Measurements from ENCODE around the gene CCNC. TPM values are rescaled to one million over a fixed set of nuclear protein-coding genes. Genes with fewer than 3 reads are reported as not detected.

Gene CCNC
- total RNA-seq, 1 donor from 2014 or later = 29.9 TPM

DNA sequence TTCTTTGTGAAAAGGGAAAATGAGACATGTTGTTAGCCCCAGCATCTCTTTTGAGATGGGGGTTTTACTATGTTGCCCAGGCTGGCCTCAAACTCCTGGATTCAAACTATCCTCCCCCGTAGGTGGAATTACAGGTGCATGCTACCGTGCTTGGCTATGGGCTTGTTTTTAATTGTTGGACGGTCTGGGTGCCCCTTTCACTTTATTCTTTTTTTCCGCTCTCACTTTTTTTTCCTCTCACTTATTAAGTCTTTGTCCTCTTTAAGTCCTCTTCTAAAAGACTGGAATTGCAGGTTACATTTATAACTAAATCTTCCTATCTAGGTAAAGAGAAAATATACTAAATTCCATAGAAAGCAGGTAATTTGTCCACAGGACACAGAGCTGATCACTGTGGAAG lies 19.3 kb upstream of the CCNC start:
- DNase-seq (ENCODE audit: low spot score in 2 of 2) = no peak
- Histone ChIP-seq H3K4me1 (peaks cover 2 to 14% of the 10 kb centered on the region in 2 donors), H3K36me3 (no peaks in the 10 kb centered on the region), H3K27me3 (peaks cover 23% of the 10 kb centered on the region), H3K9me3 (no peaks in the 10 kb centered on the region), H3K4me3 (no peak overlapping the region), H3K27ac (no peak overlapping the region)
- intact Hi-C loops (cut with DNase I) = loop anchor here (1.0 kb wide), 1 partner anchor 159 kb away; no protein-coding TSS in a partner anchor
- TF ChIP-seq, protein P1, sequence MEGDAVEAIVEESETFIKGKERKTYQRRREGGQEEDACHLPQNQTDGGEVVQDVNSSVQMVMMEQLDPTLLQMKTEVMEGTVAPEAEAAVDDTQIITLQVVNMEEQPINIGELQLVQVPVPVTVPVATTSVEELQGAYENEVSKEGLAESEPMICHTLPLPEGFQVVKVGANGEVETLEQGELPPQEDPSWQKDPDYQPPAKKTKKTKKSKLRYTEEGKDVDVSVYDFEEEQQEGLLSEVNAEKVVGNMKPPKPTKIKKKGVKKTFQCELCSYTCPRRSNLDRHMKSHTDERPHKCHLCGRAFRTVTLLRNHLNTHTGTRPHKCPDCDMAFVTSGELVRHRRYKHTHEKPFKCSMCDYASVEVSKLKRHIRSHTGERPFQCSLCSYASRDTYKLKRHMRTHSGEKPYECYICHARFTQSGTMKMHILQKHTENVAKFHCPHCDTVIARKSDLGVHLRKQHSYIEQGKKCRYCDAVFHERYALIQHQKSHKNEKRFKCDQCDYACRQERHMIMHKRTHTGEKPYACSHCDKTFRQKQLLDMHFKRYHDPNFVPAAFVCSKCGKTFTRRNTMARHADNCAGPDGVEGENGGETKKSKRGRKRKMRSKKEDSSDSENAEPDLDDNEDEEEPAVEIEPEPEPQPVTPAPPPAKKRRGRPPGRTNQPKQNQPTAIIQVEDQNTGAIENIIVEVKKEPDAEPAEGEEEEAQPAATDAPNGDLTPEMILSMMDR (IDR thresholded peaks at IDR 0.05) = no peak

DNA sequence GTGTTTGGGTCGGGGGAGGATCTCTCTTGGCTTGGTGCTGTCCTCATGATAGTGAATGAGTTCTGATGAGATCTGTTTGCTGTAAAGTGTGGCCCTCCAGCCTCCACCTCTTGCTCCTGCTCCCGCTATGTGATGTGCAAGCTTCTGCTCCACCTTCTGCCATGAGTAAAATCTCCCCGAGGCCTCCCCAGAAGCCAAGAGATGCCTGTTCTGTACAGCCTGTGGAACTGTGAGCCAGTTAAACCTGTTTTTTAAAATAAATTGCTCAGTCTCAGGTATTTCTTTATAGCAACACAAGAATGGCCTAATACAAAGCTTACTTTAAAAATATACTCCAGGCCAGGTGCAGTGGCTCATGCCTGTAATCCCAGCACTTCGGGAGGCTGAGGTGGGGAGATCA lies 11.3 kb upstream of the CCNC start:
- intact Hi-C loops (cut with DNase I) = no loop called here
- DNase-seq (ENCODE audit: low spot score in 2 of 2) = no peak
- Histone ChIP-seq H3K27me3 (no peaks in the 10 kb centered on the region), H3K4me3 (no peak overlapping the region), H3K27ac (no peak overlapping the region), H3K36me3 (no peaks in the 10 kb centered on the region), H3K4me1 (no peaks in the 10 kb centered on the region), H3K9me3 (no peaks in the 10 kb centered on the region)
- TF ChIP-seq, protein P1 (IDR thresholded peaks at IDR 0.05) = no peak

DNA sequence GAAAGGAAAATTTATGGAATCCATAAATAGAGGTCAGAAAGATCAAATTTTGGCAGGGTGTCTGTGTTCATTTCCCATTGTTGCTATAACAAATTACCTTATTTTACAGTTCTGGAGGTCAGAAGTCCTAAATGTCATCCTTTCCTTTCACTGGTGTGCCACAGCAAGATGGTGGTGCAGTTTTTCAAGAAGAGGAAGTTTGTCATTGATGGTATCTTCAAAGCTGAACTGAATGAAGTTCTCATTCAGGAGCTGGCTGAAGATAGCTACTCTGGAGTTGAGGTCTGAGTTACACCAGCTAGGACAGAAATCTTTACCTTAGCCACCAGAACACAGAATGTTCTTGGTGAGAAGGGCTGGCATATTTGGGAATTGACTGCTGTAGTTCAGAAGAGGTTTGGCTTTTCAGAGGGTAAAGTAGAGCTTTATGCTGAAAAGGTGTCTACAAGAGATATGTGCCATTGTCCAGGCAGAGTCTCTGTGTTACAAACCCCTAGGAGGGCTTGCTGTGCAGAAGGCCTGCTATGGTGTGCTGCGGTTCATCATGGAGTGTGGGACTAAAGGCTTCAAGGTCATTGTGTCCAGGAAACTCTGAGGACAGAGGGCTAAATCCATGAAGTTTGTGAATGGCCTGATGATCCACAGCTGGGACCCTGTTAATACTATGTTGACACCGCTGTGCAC lies 7.2 kb upstream of the CCNC start:
- intact Hi-C loops (cut with DNase I) = no loop called here
- no peak overlapping the region for H3K4me3 ChIP-seq
- no peaks in the 10 kb centered on the region for H3K36me3 ChIP-seq
- H3K4me1 ChIP-seq = no peaks in the 10 kb centered on the region
- no peak overlapping the region for H3K27ac ChIP-seq
- DNase-seq (ENCODE audit: low spot score in 2 of 2) = no peak
- H3K9me3 ChIP-seq = no peaks in the 10 kb centered on the region
- no peaks in the 10 kb centered on the region for H3K27me3 ChIP-seq
- TF ChIP-seq, protein P1 (IDR thresholded peaks at IDR 0.05) = no peak

DNA sequence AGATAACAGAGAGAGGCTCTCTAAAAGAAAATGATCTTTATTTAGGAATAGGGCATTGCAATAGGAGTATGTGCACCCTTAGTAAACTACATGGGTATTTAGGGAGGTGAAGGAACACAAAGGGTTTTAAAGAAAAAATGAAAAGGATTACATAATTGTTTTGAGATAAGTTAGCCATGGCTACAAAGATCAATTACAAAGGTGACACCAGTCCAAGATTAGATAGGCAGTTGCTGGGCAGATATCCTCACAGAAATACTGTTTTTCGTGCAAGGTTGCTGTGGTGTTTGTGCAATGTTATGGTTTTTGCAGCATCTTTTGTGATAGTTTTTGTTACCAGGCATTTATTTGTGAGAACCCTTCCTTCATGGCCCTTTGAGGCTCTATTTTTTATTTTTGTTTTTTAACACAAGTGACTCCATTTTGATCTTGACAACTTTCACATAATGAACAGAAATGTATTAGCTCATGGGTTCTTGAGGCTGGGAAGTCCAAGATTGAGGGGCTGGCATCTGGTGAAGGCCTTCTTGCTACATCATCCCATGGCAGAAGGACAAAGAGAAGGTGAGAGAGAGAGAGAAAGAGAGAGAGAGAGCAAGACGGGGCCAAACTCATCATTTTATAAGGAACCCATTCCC lies 5.6 kb upstream of the CCNC start:
- no peak for DNase-seq (ENCODE audit: low spot score in 2 of 2)
- no peaks in the 10 kb centered on the region for H3K27me3 ChIP-seq
- no peak overlapping the region for H3K4me3 ChIP-seq
- H3K9me3 ChIP-seq = no peaks in the 10 kb centered on the region
- H3K27ac ChIP-seq = no peak overlapping the region
- TF ChIP-seq, protein P1 (IDR thresholded peaks at IDR 0.05) = no peak
- H3K36me3 ChIP-seq = no peaks in the 10 kb centered on the region
- no peaks in the 10 kb centered on the region for H3K4me1 ChIP-seq
- intact Hi-C loops (cut with DNase I) = no loop called here

DNA sequence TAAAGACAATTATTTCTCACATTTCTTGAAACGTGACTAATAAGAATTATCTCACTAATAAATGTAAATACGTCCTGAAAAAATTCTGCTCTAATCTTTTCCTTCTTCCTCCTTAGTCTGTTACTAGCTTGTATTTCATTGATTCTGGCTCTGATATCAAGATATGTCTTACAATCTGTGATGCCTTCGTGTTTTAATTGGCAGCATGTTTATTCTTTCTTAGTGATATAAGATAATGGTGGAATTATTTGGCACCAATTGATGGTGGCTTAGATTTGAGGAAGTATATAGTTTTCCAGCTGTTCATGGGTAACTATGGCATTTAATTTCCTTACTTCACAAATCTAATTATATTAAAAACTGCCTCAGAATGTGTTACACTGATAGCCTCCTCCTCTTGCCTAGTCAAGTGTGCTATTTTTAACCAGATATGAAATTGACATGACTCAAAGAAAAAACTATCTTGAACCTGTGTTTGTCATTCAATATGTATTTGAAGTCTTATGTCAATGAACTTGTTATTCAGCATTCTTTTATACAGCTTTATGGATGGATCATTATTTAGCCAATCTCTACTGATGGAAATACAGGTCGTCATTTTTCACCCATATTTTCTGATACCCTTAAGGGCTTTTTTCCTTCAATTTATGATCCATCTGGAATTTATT lies 5.3 kb downstream of the CCNC start:
- Histone ChIP-seq H3K36me3 (peaks cover 0 to 4% of the 10 kb centered on the region in 2 donors), H3K27me3 (no peaks in the 10 kb centered on the region), H3K27ac (no peak overlapping the region), H3K9me3 (no peaks in the 10 kb centered on the region), H3K4me1 (peaks cover 0 to 12% of the 10 kb centered on the region in 2 donors), H3K4me3 (no peak overlapping the region)
- DNase-seq (ENCODE audit: low spot score in 2 of 2) = no peak
- TF ChIP-seq, protein P1 (IDR thresholded peaks at IDR 0.05) = no peak
- intact Hi-C loops (cut with DNase I) = no loop called here
